Breast epithelium (tissue), 3 donors: ENCODE results near the gene LILRB2.
"Not testable (repeated sequence)": the region's sequence is repeated elsewhere in the genome, so short reads cannot be mapped to it uniquely, and the experiment has no call there.

ENCODE experiments used
- CTCF ChIP-seq, 3 donors: fragments of 450-650 bp; IDR thresholded peaks; one replicate each; pipeline ENCODE4 v1.5.1; 2016 to 2017; ENCODE audit warnings: antibody characterized with exemption in 3 of 3, mild to moderate bottlenecking in 3 of 3, moderate library complexity in 3 of 3
- POLR2A ChIP-seq: fragments of 450-650 bp; IDR thresholded peaks from one replicate; pipeline ENCODE4 v1.6.1; 2016; ENCODE audit warnings: antibody characterized with exemption, mild to moderate bottlenecking, moderate library complexity

GRCh38 chr19:54281729-54282075, 792 bp upstream of the LILRB2 start:
- TF ChIP-seq CTCF (IDR thresholded peaks at IDR 0.05); POLR2A: not testable (repeated sequence)
